Omental fat pad (tissue), 4 donors: ENCODE data around the gene C6orf47. TPM values are rescaled to one million over a fixed set of nuclear protein-coding genes. Genes with fewer than 3 reads are reported as not detected.

Experiments
- ATAC-seq: fragments of 150-250 bp; one replicate; pipeline ENCODE4 v1.9.1; 2016; ENCODE audit warnings: mild to moderate bottlenecking, moderate library complexity; ENCODE audit not compliant: low FRiP score
- DNase-seq: peaks from one replicate; pipeline ENCODE4 v3.0.0-alpha.2; 2019; ENCODE audit warnings: low spot score
- total RNA-seq, 4 donors: library from RNA; depleted of rRNA; stranded (reverse); fragments of >200 nt; gene quantifications; one replicate each; pipeline ENCODE4 v1.1.0, GENCODE V29; 2016
- TF ChIP-seq, protein P1 (sequence below), 3 donors: fragments of 450-650 bp; IDR thresholded peaks; one replicate each; pipeline ENCODE4 v1.5.1; 2016 to 2017; ENCODE audit warnings: antibody characterized with exemption in 3 of 3, mild to moderate bottlenecking in 3 of 3, moderate library complexity in 2 of 3

C6orf47 gene
- total RNA-seq, 4 donors from 2014 or later, result 16.8 to 24.7 (median 21.2) TPM

DNA sequence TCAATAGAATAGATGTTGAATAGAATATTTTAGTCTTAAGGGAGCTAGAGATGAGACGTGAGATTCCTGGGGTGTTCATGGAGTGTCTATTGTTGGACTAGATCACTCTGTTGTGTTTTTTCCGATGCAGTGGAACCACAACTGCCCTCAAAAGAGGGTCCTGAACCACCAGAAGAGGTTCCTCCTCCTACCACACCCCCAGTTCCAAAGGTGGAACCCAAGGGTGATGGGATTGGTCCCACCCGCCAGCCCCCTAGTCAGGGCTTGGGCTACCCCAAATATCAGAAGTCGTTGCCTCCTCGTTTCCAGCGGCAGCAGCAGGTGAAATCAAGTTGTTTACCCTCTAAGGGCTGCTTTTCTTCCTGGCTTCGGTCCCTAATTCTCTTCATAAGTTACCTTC lies 31.6 kb downstream of the C6orf47 start:
- no peak for DNase-seq
- no peak for ATAC-seq
- TF ChIP-seq, protein P1, sequence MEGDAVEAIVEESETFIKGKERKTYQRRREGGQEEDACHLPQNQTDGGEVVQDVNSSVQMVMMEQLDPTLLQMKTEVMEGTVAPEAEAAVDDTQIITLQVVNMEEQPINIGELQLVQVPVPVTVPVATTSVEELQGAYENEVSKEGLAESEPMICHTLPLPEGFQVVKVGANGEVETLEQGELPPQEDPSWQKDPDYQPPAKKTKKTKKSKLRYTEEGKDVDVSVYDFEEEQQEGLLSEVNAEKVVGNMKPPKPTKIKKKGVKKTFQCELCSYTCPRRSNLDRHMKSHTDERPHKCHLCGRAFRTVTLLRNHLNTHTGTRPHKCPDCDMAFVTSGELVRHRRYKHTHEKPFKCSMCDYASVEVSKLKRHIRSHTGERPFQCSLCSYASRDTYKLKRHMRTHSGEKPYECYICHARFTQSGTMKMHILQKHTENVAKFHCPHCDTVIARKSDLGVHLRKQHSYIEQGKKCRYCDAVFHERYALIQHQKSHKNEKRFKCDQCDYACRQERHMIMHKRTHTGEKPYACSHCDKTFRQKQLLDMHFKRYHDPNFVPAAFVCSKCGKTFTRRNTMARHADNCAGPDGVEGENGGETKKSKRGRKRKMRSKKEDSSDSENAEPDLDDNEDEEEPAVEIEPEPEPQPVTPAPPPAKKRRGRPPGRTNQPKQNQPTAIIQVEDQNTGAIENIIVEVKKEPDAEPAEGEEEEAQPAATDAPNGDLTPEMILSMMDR (IDR thresholded peaks at IDR 0.05), result no peak

DNA sequence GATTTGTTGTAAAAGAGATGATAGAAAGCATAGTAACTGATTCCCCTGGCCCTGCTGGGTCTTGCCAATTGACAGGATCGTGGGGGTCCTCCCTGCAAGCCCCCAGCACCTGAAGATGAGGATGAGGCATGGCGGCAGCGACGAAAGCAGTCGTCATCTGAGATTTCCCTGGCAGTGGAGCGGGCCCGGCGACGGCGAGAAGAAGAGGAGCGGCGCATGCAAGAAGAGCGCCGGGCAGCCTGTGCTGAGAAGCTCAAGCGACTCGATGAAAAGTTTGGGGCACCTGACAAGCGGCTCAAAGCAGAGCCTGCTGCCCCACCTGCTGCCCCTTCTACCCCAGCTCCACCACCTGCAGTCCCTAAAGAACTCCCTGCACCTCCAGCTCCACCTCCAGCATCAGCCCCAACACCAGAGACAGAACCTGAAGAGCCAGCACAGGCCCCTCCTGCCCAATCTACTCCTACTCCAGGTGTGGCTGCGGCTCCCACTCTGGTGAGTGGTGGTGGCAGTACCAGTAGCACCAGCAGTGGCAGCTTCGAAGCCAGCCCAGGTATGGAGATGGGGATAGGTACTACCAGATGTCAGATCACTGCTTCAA lies 32.8 kb downstream of the C6orf47 start:
- TF ChIP-seq, protein P1 (IDR thresholded peaks at IDR 0.05), result no peak
- no peak for ATAC-seq
- DNase-seq, result no peak

DNA sequence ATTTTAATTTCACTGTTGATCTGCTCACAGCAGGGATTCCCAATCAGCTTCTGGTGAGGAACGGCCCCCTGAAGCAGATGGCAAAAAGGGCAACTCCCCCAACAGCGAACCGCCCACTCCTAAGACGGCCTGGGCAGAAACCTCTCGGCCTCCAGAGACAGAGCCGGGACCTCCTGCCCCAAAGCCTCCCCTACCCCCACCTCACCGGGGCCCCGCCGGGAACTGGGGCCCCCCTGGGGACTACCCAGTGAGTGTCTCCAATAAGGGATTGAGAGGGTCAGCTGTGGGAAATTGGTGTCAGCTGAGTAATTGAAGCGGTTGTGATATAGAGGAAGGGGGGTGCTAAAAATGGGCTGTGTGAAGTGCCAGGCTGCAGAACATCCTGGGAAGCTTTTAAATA lies 33.6 kb downstream of the C6orf47 start:
- ATAC-seq, result no peak
- no peak for DNase-seq
- TF ChIP-seq, protein P1 (IDR thresholded peaks at IDR 0.05), result no peak

DNA sequence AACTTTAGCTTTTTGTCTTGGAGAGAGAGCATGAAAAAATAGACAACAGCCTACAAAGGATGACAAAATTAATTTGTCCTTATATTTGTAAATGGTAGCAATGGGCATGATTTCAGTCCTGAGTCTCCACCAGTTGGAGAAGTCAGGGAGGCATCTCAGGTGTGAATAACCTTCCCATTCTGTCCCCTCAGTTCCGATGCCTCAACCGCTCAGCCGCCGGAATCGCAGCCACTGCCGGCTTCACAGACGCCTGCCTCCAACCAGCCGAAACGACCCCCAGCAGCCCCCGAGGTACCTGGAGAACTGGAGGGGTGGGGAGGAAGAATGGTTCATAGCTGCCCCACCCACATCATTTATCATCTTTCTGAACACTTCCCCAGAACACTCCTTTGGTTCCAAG lies 36.5 kb downstream of the C6orf47 start:
- no peak for DNase-seq
- TF ChIP-seq, protein P1 (IDR thresholded peaks at IDR 0.05), result no peak
- no peak for ATAC-seq

DNA sequence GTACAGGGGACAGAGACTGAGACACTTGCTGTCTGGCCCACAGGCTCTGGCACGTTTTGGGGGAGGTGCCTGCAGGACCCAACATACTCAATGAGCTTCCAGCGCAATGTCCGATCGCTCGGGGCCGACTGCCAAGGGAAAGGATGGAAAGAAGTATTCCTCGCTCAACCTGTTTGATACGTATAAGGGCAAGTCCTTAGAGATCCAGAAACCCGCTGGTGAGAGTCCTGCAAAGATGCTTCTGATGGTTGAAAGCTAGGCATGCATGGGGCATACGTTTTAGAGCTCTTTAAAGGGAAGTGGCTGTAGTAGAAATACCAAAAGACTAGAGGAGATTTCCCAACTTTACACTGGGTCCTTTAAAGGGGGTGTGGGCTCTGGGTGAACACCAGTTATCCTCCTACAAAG lies 37.9 kb downstream of the C6orf47 start:
- ATAC-seq (no peak), DNase-seq (no peak)
- TF ChIP-seq, protein P1 (IDR thresholded peaks at IDR 0.05), result no peak

DNA sequence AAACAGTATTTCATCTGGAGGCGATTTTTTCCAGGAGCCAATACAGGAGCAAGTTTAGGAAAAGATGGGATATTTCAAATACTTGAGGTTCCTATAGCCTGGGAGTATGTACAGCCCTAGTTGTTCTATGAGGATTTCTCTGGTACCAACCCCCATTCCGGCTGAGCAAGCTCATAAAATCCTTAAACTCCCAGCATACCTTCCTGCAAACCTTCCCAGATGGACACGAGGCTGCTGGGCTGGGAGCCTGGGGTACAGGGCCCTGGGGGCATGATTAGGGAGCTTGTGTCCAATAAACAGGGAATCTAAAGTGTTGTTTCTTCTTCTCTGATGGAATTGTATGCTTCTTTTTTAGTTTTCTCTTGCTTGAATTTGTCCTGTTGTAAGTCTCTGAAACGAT lies 38.6 kb downstream of the C6orf47 start:
- no peak for ATAC-seq
- TF ChIP-seq, protein P1 (IDR thresholded peaks at IDR 0.05), result no peak
- DNase-seq, result no peak

DNA sequence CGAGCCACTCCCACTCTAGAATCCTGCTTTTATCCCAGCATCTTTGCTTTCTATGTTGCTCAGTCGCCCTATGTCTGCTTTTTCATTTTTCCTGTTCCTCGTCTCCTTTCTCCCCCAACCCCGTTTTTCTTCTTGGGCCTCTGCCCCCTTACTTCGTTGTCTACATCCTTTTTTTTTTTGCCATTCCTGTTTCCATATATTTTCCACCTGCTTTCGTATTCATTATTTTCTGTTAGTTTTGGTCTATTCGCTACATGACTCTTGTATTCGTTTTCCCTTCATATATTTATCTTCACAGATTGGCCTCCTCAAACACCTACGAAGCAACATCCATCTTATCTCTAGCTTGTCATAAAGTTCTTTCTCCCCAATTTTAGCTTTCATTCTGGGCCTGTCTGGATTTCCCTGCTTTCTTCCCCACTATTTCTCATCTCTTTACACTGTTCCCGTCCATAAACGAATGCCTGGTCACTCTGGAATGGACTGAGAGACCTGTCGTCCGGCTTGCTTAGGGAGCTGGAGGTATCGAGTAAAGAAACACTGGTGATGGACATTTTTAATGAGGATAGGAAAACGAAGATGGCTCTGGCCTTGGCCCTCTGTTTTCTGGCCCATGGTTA lies 39.1 kb downstream of the C6orf47 start:
- DNase-seq (no peak), ATAC-seq (no peak)
- TF ChIP-seq, protein P1 (IDR thresholded peaks at IDR 0.05), result no peak
